K562 (cell line): ENCODE data around the gene BICD1. TPM values are rescaled to one million over a fixed set of nuclear protein-coding genes. Genes with fewer than 3 reads are reported as not detected.

ENCODE experiments used
- CHD2 ChIP-seq: IDR thresholded peaks from 2 replicates; pipeline ENCODE4 v1.6.1; 2011; ENCODE audit warnings: low read depth, low read length
- DNMT1 ChIP-seq: fragments of 450-650 bp; IDR thresholded peaks from 2 replicates; pipeline ENCODE4 v1.6.1; 2016; ENCODE audit warnings: antibody characterized with exemption, mild to moderate bottlenecking
- DPF2 ChIP-seq: fragments of 450-650 bp; IDR thresholded peaks from 2 replicates; pipeline ENCODE4 v1.6.1; 2016
- ESRRB ChIP-seq: fragments of 250-450 bp; sonication (Bioruptor Pico); IDR thresholded peaks from 2 replicates; pipeline ENCODE4 v1.5.0; 2020; ENCODE audit warnings: mild to moderate bottlenecking, moderate library complexity, borderline replicate concordance
- FOXK1 ChIP-seq: sonication (generic); formaldehyde crosslinking; IDR thresholded peaks from 2 replicates; pipeline ENCODE4 v1.8.0; 2022; ENCODE audit warnings: missing genetic modification reagents, mild to moderate bottlenecking, borderline replicate concordance
- GMEB1 ChIP-seq: fragments of 250-450 bp; sonication (Bioruptor Pico); IDR thresholded peaks from 2 replicates; pipeline ENCODE4 v1.4.0; 2020; ENCODE audit warnings: mild to moderate bottlenecking
- HDAC1 ChIP-seq, 2 experiments: fragments of 450-650 bp; IDR thresholded peaks; 2 replicates each; pipeline ENCODE4 v1.6.1; 2016 to 2017; ENCODE audit warnings: inconsistent platforms in 1 of 2, mild to moderate bottlenecking in 1 of 2, moderate library complexity in 1 of 2
- HNRNPK ChIP-seq: fragments of 200-400 bp; formaldehyde crosslinking; IDR thresholded peaks from one replicate; pipeline ENCODE4 v1.6.1; 2018; ENCODE audit warnings: mild to moderate bottlenecking, low read depth, low read length; ENCODE audit not compliant: poor library complexity, severe bottlenecking
- HNRNPUL1 ChIP-seq: fragments of 200-400 bp; formaldehyde crosslinking; IDR thresholded peaks from 2 replicates; pipeline ENCODE4 v1.6.1; 2017; ENCODE audit warnings: low read length
- HSF4 ChIP-seq: fragments of 250-450 bp; sonication (Bioruptor Pico); IDR thresholded peaks from 2 replicates; pipeline ENCODE4 v2.1.2; 2022; ENCODE audit warnings: mild to moderate bottlenecking, moderate library complexity, borderline replicate concordance
- ILF3 ChIP-seq: fragments of 450-650 bp; IDR thresholded peaks from 2 replicates; pipeline ENCODE4 v1.6.1; 2018; ENCODE audit warnings: antibody characterized with exemption, mild to moderate bottlenecking, moderate library complexity, borderline replicate concordance
- MAFF ChIP-seq: IDR thresholded peaks from 2 replicates; pipeline ENCODE4 v1.6.1; 2012; ENCODE audit warnings: low read length, improper control_type of control experiment
- MYNN ChIP-seq, 2 experiments: sonication (generic); formaldehyde crosslinking in 1 of 2; IDR thresholded peaks; 2 replicates each; pipeline versions ENCODE4 v1.5.0 to v1.6.1; 2016 to 2020; ENCODE audit warnings: antibody characterized with exemption in 1 of 2, missing genetic modification reagents in 1 of 2
- PCBP2 ChIP-seq: fragments of 200-400 bp; formaldehyde crosslinking; IDR thresholded peaks from 2 replicates; pipeline ENCODE4 v1.6.1; 2018; ENCODE audit warnings: low read length, low read depth, mild to moderate bottlenecking, moderate library complexity; ENCODE audit not compliant: poor library complexity, severe bottlenecking
- POLR2AphosphoS2 ChIP-seq: IDR thresholded peaks from 2 replicates; pipeline ENCODE4 v1.6.1; 2012; ENCODE audit warnings: low read length, improper control_type of control experiment
- ZNF23 ChIP-seq: fragments of 250-450 bp; sonication (Bioruptor Pico); IDR thresholded peaks from 2 replicates; pipeline ENCODE4 v1.4.0; 2020; ENCODE audit warnings: mild to moderate bottlenecking
- ZNF785 ChIP-seq: fragments of 250-450 bp; sonication (Bioruptor Pico); IDR thresholded peaks from 2 replicates; pipeline ENCODE4 v1.4.0; 2020; ENCODE audit warnings: mild to moderate bottlenecking
- polyA plus RNA-seq, 8 experiments: library from polyadenylated mRNA; depleted of rRNA in 4 of 8; stranded (reverse) in 5 of 8; unstranded in 3 of 8; fragments of >200 nt; fragmentation: Nextera tagmentation in 2 of 8; fragmentation: Illumina TruSeq in 1 of 8; extraction: Ambion mirVana in 2 of 8; extraction: Trizol in 1 of 8; gene quantifications; 2 replicates each; pipeline versions ENCODE4 v1.2.1 to v1.2.3, GENCODE V29; 2011 to 2014; ENCODE audit warnings: inconsistent platforms in 1 of 8, missing spikeins in 1 of 8
- total RNA-seq, 7 experiments: library from RNA; depleted of rRNA in 6 of 7; stranded (reverse); fragments of >200 nt in 6 of 7; fragmentation: Illumina TruSeq in 2 of 7; extraction: Trizol in 2 of 7; gene quantifications; 2 replicates each; pipeline versions ENCODE4 v1.2.1 to v1.2.3, GENCODE V29; 2011 to 2021; ENCODE audit warnings: low replicate concordance in 1 of 7

BICD1 gene
- total and polyA plus RNA-seq, 9 of the 15 experiments (the other 6 are each of a cell fraction or from before 2014, with no cell fraction given) = 3.5 to 21.1 (median 12.5) TPM

GRCh38 chr12:32367381-32367780, 260.7 kb downstream of the BICD1 start (continued):
- no peak for TF ChIP-seq GMEB1
- no peak for TF ChIP-seq ZNF23 (CRISPR knock-in tag)
- no peak for TF ChIP-seq ZNF785 (CRISPR knock-in tag)
- TF ChIP-seq FOXK1 (CRISPR knock-in tag) = no peak
- no peak for TF ChIP-seq MYNN (IDR thresholded peaks at IDR 0.05)
- TF ChIP-seq MYNN (CRISPR knock-in tag; IDR thresholded peaks at IDR 0.05) = no peak
- TF ChIP-seq ILF3 = no peak
- no peak for TF ChIP-seq HNRNPUL1
- no peak for TF ChIP-seq DNMT1
- TF ChIP-seq HDAC1 (IDR thresholded peaks at IDR 0.05) = no peak
- TF ChIP-seq MAFF = peak; percentile 57
- TF ChIP-seq ESRRB (CRISPR knock-in tag) = no peak
- TF ChIP-seq HNRNPK = no peak
- no peak for TF ChIP-seq HSF4 (CRISPR knock-in tag)
- no peak for TF ChIP-seq POLR2AphosphoS2
- no peak for TF ChIP-seq DPF2
- no peak for TF ChIP-seq PCBP2
- TF ChIP-seq CHD2 = no peak
